KBM-7 (cell line): ENCODE data around the gene SIRT6.
A peak's percentile ranks its signal among the peaks of the same experiment; 100 is the strongest.
"Not testable (repeated sequence)": the region's sequence is repeated elsewhere in the genome, so short reads cannot be mapped to it uniquely, and the experiment has no call there.

Source experiments
- DNase-seq: peaks from one replicate; pipeline ENCODE4 v3.0.0-alpha.2; 2015
- in situ Hi-C: fragments of 300-500 bp; cut with MboI; formaldehyde crosslinking; loops from 2 replicates; pipeline ENCODE4 v1.14.3; 2020; ENCODE audit warnings: low sequenced_read_pairs, low pct_unique_long_range_greater_than_20kb, mixed read lengths

The SIRT6 gene

GRCh38 chr19:4183967-4184717 is 1.8 kb upstream of the SIRT6 start:
- in situ Hi-C loops, result no loop called here
- no peak for DNase-seq

- no peak for DNase-seq
- in situ Hi-C loops, result no loop called here
Observed at GRCh38 chr19:4181053-4181508, 1.3 kb downstream of the SIRT6 start.

GRCh38 chr19:4178990-4179389 is 3.4 kb downstream of the SIRT6 start:
- in situ Hi-C loops, result no loop called here
- no peak for DNase-seq

GRCh38 chr19:4177146-4177545 is 5.2 kb downstream of the SIRT6 start:
- in situ Hi-C loops, result no loop called here
- DNase-seq, result no peak

GRCh38 chr19:4175669-4175931 is 6.8 kb downstream of the SIRT6 start:
- DNase-seq, result no peak
- in situ Hi-C loops, result no loop called here

GRCh38 chr19:4174895-4175668 is 7.3 kb downstream of the SIRT6 start:
- in situ Hi-C loops, result no loop called here
- DNase-seq, result no peak

- DNase-seq, result no peak
- in situ Hi-C loops, result no loop called here
Observed at GRCh38 chr19:4174213-4174894, 8.0 kb downstream of the SIRT6 start.

- in situ Hi-C loops, result no loop called here
- no peak for DNase-seq
Observed at GRCh38 chr19:4173479-4174212, 8.7 kb downstream of the SIRT6 start.

- peak; percentile 64 for DNase-seq
- in situ Hi-C loops, result no loop called here
Observed at GRCh38 chr19:4172861-4173473, 9.4 kb downstream of the SIRT6 start.

- no peak for DNase-seq
- in situ Hi-C loops, result no loop called here
Observed at GRCh38 chr19:4171676-4172075, 10.7 kb downstream of the SIRT6 start.

- DNase-seq, result no peak
- in situ Hi-C loops, result no loop called here
Observed at GRCh38 chr19:4164262-4164661, 18.1 kb downstream of the SIRT6 start.

GRCh38 chr19:4161415-4162077 is 20.8 kb downstream of the SIRT6 start:
- DNase-seq, result no peak
- in situ Hi-C loops, result no loop called here

- DNase-seq, in situ Hi-C loops: not testable (repeated sequence)
Observed at GRCh38 chr19:4157971-4158370, 24.4 kb downstream of the SIRT6 start.

- in situ Hi-C loops, result no loop called here
- no peak for DNase-seq
Observed at GRCh38 chr19:4157164-4157563, 25.2 kb downstream of the SIRT6 start.

GRCh38 chr19:4154571-4155312 is 27.6 kb downstream of the SIRT6 start:
- in situ Hi-C loops, result no loop called here

GRCh38 chr19:4152241-4152998 is 29.9 kb downstream of the SIRT6 start:
- in situ Hi-C loops, result no loop called here
- no peak for DNase-seq

More at GRCh38 chr19:4154571-4155312, 27.6 kb downstream of the SIRT6 start:
- DNase-seq, result no peak

- in situ Hi-C loops, result no loop called here
- no peak for DNase-seq
Observed at GRCh38 chr19:4151623-4152022, 30.7 kb downstream of the SIRT6 start.
